Cardiac septum (tissue), 1 donor: ENCODE measurements around the gene NOL9. TPM values are rescaled to one million over a fixed set of nuclear protein-coding genes. Genes with fewer than 3 reads are reported as not detected.
A peak's percentile ranks its signal among the peaks of the same experiment; 100 is the strongest.

Source experiments
- DNase-seq: peaks from one replicate; pipeline ENCODE4 v3.0.0-alpha.2; 2020; ENCODE audit warnings: low spot score
- intact Hi-C: fragments of 100-400 bp; cut with DNase I; formaldehyde crosslinking; loops from one replicate; pipeline ENCODE4 v1.14.0; 2022
- total RNA-seq: library from RNA; stranded (reverse); fragmentation: NEBNext Ultra II Directional; extraction: Animal tissue kit (Norgen Biotek cat#: 25700); gene quantifications from one replicate; pipeline ENCODE4 v1.2.1, GENCODE V29; 2021
- donor health status: DM: no; HTN: no; CAD: no.

The NOL9 gene
- total RNA-seq, 1 donor from 2014 or later: 16.5 TPM

DNA sequence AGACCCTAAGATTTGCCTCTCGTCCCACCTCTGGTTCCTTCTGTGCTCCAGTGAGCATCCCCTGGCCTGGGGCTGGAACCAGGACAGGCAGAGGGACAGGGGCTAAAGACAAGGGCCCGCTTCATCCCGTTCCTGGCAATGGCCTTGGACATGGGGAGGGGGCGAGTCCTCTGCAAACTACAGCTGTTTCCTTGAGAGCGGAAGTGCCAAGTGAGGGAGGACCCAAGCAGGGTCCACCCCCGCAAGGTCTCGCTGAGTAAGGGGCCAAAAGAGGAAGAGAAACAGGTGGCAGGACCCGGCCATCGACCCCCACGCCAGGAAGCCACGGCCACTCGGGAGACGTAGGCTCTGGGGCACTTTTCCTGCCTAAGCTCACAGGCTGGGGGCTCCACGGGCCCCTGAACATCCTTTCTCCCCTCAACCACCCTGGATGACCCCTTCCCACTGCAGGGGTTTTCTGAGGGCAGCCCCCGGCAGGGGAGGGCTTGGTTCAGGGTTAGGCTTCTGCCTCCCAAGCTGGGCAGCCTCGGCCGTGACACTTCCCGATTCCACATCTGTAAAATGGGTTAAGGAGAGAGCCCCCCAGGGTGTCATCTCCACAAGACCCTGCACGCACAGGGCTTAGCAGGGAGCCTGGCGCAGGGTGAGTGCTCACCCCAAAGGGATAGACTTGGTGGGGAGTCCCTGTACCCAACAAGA lies 44.9 kb downstream of the NOL9 start:
- peak; percentile 71 for DNase-seq
- intact Hi-C loops: no loop called here

- no peak for DNase-seq
- intact Hi-C loops: no loop called here
These were observed 45.5 kb downstream of the NOL9 start for GRCh38 chr1:6508816-6509189.

GRCh38 chr1:6508154-6508815 lies 46.0 kb downstream of the NOL9 start:
- no peak for DNase-seq
- intact Hi-C loops: no loop called here

DNA sequence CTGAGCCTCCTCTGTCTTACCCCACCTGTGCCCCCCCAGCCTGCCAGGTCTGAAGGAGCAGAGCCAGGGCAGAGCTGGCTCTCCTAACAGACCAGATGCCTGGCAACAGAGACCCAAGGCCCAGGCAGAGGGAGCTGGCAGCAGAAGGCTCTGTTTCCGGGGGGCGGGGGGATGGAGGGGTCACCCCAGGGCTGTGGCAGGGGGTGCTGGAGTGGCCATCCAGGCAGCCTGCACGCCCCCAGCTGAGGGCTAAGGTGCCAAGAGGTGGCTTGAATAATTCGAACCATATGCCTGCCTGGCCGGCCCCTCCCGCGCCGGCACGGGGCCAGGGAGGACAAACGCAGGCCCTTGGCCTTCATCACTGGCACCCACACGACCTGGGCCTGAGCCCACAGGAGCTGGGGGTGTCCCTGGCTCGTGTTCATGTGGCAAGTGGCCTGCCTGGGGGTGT lies 46.8 kb downstream of the NOL9 start:
- intact Hi-C loops: no loop called here
- no peak for DNase-seq

GRCh38 chr1:6507037-6507428 lies 47.3 kb downstream of the NOL9 start:
- peak; percentile 73 for DNase-seq
- intact Hi-C loops: no loop called here

DNA sequence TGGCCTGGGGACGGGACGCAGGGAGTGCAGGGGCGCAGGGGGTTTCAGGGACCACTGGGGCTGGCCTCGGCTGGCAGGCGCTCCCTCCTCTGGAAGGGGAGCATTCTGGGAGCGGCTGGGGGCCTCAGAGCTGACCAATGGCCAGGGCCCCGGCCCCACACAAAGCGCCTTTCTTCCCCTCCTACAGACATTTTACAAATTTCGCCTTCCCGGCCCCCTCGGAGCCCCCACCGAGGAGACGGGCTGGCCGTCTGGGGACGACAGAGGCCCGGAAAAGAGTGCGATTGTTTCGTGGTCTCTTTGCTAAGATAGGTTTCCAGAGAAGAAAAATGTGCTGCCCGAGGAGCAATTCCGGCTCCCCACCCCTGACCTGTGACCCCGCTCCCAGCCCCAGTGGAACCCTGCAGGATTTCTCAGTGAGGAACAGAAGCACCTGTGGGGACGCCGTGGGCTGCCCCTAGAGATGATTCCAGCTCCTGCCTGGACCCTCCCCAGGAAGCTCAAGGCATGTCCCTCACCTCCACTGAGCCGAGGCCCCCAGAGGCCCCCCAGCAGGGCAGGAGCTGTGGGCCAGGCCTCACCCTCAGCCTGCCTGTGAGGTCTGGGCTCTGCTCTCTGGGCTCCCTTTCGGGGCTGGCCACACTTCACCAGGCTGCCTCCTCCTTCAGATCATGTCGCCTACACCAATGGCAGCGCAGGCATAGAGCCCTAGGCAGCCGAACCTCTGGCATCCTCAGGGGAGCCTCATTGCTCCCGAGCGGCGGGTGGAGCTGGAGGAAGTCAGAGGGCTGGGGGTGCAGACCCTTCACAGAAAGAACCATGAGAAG lies 47.9 kb downstream of the NOL9 start:
- DNase-seq: peak; percentile 73
- intact Hi-C loops: no loop called here

DNA sequence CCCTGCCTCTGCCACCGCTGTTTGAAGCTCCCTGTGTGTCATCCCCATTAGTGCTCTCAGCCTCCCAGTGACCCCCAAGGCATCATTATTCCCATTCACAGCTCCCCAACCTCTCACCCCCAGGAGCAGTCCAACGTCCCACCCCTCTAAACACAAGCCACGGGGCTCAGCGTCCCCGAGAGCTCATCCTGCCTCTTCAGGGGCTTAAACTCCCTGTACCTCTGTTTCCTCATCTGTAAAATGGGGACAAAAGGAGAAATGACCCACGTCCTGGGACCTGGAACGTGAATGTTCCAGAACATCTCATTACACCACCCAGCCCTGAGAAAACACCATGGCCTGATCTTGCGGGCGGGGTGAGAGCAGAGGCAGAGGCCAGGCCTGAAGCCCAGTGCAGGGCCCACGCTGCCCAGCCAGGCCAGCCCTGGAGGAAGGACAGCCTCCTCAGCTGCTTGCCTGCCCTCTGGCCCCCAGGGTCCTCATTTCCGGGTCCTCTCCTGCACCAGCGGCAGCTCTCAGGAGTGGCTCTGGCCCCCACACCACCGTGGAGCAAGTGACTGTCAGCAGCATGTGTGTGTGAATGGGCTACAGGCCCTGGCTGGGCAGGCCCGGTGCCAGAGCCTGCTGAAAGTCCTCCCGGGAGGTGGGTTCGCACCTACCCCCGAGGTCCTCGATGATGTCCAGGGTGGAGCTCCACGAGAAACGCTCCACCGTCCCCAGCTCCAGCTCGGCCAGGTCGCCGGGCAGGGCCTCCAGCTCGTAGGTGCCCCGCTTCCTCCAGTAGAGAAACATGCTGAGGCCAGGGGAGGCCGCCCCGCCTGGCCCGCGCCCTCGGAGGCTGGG lies 48.7 kb downstream of the NOL9 start:
- DNase-seq: no peak
- intact Hi-C loops: no loop called here

GRCh38 chr1:6504887-6505286 lies 49.4 kb downstream of the NOL9 start:
- no peak for DNase-seq
- intact Hi-C loops: no loop called here

- intact Hi-C loops: no loop called here
- no peak for DNase-seq
These were observed 50.3 kb downstream of the NOL9 start for GRCh38 chr1:6503884-6504602.

DNA sequence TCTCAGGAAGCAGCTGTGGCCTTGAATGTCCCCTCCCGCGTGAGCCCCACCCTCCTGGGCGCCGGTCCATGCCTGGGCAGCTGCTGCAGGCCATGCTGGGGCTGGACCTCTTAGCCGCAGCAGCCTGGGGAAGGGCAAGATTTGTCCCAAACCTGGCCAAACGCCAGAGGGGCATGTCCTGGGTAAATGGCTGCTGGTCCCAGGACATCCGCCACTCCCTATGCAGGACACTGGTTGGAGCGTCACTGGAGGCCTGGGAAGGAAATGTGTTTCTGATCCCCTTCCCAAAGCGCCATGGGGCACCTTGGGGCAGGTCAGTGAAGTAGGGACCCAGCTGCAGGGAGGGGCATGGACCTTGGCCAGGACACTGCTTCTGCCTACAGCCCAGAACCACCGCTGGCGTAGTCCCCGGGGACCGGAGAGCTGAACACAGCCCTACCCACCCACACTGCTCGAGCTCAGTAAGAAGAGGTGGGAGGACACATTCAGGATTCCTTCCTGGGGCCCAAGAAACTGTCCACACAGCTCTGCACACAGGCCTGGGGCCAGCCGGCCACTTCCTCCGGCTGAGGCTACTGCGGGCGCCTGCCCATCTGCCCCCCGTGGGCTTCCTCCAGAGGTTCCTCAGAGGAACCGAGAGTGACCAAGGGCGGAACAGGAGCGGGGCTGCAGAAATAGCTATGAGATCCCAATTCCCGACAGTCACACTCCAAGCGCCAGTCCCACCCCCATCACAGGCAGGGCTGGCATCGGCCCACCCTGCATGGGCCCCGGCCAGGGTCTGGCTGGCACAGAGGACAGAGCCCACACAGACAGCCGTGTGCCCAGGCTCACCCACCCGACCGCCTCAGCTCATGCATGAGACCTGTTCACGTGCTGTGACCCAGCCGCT lies 52.1 kb downstream of the NOL9 start:
- intact Hi-C loops: no loop called here

DNA sequence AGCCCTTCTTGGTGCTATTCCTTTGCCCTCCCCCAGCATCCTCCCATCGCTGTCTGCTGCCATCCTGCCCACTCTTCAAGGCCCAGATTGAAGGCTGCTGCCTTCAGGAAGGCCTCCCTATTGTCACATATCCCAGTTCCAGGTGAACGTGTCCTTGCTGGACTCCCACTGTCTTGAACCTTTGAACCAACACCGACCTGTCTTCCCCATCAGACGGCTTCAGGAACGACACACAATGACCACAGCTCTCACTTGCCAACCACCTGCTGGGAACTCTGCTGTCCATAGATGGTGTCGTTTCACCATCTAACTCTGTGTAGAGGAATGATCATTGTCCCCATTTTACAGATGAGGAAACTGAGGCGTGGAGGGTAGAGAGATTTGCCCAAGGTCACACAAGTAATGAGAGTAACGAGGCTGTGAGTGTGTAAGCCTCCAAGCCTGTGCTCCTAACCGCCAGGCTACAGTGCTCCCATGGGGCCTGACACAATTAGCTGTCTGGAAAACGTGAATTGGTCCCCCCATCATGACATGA lies 53.0 kb downstream of the NOL9 start:
- intact Hi-C loops: no loop called here

More for the DNA sequence above, 52.1 kb downstream of the NOL9 start:
- peak; percentile 91 for DNase-seq

DNA sequence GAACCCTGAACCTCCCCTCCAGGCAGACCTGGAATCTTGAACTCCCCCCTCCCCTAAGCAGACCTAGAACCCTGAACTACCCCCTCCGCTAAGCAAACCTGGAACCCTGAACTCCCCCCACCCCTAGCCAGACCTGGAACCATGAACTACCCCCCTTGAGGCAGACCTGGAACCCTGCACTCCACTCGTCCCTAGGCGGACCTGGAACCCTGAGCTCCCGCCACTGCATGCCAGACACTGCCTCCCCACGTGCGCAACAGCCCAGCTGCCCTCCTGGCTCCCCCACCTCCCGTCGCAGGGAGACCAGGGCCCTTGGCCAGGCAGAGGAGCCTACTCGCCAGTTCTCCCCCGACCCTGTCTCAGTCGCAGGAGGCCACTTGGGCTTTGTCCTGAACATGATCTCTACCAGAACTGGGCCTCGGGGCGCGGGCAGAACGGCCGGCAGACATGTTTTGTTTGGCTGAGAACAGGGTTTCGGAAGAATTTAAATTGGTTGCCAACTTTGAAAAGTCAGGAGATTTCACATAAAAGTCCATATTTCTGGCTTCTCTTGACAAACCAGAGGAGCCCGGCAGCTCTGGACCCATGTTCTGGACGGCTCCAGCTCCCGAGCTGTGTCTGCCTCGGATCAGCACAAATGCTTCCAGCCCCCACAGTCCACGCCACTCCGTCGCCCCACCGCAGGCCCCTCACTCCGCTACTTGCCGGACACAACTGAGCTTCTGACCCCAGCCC lies 53.6 kb downstream of the NOL9 start:
- DNase-seq: no peak

More for the DNA sequence above, 53.0 kb downstream of the NOL9 start:
- no peak for DNase-seq

GRCh38 chr1:6499296-6499695 lies 55.0 kb downstream of the NOL9 start:
- intact Hi-C loops: no loop called here
- DNase-seq: no peak

More for the DNA sequence above, 53.6 kb downstream of the NOL9 start:
- intact Hi-C loops: no loop called here

DNA sequence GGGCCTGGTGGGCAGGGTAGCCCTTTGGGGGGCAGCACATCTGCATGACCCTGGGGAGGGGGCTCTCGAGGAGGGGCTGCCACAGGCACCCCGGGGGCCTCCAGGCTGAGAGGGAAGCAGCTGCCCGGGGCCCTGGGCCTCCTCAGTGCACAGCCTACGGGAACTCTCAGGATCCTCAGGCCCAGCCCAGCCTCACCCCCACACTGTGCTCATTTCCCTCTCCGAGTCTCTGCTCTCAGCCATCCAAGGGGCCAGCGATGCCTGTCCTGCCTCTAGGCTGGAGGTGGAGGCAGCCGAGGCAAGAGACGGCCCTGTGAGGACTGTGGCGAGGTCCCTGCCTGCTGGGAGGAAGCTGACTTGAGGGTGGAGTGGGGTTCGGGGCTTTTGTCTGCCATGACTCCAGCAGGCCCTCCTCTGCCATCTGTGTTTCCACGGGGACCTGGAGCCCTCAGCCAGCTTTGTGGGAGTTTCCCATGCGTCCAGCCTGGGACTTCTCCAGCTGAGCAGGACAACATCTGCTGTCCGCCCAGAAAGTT lies 55.7 kb downstream of the NOL9 start:
- DNase-seq: no peak
- intact Hi-C loops: no loop called here

DNA sequence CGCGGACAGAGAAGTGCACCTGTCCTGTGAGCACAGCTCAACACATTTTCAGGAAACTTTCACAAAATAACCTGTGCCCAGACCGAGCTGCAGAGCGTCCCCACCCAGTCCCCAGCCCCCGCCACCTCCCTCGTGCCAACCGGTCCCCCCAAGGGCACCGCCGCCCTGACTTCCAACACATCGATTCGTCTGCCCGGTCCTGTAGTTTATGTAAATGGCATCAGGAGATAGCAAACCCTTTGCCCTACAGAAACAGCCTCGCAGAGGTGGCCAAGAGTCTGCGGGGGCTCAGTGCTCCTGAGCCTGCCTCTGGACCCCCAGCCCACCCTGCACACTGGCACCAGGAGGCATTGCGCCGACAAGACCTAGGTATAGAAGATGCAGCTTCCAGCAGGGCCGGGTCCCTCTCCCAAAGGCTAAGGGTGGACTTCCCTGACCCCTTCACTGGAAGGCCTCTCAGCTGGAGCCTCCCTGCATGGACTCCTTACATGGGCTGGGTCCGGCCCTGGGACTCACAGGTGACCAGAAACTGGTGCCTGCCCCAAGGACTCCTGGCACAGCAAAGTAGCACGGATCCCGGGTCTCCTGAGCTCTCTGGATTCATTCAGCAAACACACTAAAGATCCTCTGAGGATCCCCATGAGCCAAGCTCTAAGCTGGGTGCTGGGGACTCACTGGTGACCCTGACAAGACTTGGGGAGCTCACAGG lies 56.3 kb downstream of the NOL9 start:
- intact Hi-C loops: no loop called here
- no peak for DNase-seq

DNA sequence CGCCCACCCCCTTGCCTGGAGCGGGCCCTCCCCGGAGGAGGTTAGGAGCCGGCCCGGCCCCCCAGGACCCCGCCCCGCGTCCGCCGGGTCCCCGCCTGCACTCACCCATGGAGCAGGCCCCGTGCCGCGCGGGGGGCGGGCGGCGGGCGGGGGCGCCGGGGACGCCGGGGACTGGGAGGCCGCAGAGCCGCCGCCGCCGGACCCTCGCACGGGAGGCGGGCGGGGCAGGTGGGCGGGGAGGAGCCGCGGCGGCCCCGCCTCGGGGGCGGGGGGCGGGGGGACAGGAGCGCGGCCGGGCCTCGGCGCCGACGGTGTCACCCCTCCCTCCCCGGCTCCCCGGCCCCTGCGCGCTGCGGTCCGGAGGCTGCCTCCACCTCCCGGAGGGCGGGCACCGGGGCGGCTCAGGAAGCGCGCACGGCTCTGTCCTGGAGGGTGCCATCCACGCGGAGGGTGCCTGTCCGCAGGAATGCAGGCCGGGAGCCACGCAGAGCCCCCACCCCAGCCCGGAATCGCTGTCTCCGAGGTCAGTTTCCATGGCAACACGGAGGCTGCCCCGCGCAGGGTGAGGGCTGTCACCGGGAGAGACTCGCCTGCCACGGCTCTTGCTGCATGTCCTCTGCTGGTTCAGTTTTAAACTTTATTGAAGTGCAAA lies 57.0 kb downstream of the NOL9 start:
- intact Hi-C loops: no loop called here
- DNase-seq: no peak
